GM12878 (cell line): ENCODE measurements around the gene XCR1. TPM values are rescaled to one million over a fixed set of nuclear protein-coding genes. Genes with fewer than 3 reads are reported as not detected.

Source experiments
- ATAC-seq: fragments of 200-7000 bp; cut with Tn5 transposase; 3 replicates; pipeline ENCODE4 v1.9.1; 2020; ENCODE audit warnings: mild to moderate bottlenecking, moderate library complexity
- BruUV-seq: library from RNA; stranded (reverse); fragments of 400-500 nt; replicated peaks from 2 replicates; lab custom pipeline; 2021; lab: Mats Ljungman, UMichigan
- CTCF ChIA-PET: fragments of 300-600 bp; sonication (Branson Sonifier 250); formaldehyde crosslinking; extraction: SDS; loops from one replicate; lab custom pipeline; 2021; ENCODE audit warnings: inconsistent platforms; lab: Yijun Ruan, JAX
- POLR2A ChIA-PET: fragments of 350-600 bp; formaldehyde crosslinking; extraction: SDS; loops from one replicate; lab custom pipeline; 2021; ENCODE audit warnings: inconsistent platforms; lab: Charles Lee
- RAD21 ChIA-PET: fragments of 300-600 bp; sonication (Branson Sonifier 250); formaldehyde crosslinking; loops from one replicate; lab custom pipeline; 2023; ENCODE audit warnings: antibody characterized with exemption; ENCODE audit not compliant: unreplicated experiment; lab: Charles Lee
- SMC1A ChIA-PET: fragments of 300-600 bp; sonication (Branson Sonifier 250); formaldehyde crosslinking; loops from one replicate; lab custom pipeline; 2023; ENCODE audit not compliant: unreplicated experiment, uncharacterized antibody; lab: Charles Lee
- DNase-seq: peaks from one replicate; pipeline ENCODE4 v3.0.0-alpha.2; 2011; ENCODE audit warnings: low read depth, low spot score
- FAIRE-seq: peaks from 3 replicates; lab custom pipeline; 2011; peaks lifted over from hg19 to GRCh38; lab: Jason Lieb, UNC
- H2AFZ ChIP-seq: 2 replicates; pipeline ENCODE4 v1.6.0; 2011; ENCODE audit warnings: low read depth, low read length, control low read depth; ENCODE audit not compliant: control insufficient read depth
- H3K27ac ChIP-seq: 2 replicates; pipeline ENCODE4 v1.5.1; 2011; ENCODE audit warnings: control low read depth; ENCODE audit not compliant: control insufficient read depth, insufficient read depth
- H3K27me3 ChIP-seq, 2 experiments: replicated peaks in 1 of 2; 2 replicates each; pipeline versions ENCODE4 v1.6.0 to v1.6.1; 2011; ENCODE audit warnings: low read length in 1 of 2; ENCODE audit not compliant: control insufficient read depth in 2 of 2, insufficient read depth in 2 of 2
- H3K36me3 ChIP-seq, 2 experiments: 2 replicates each; pipeline ENCODE4 v1.5.1; 2011; ENCODE audit warnings: low read length in 1 of 2; ENCODE audit not compliant: control insufficient read depth in 2 of 2, insufficient read depth in 2 of 2
- H3K4me1 ChIP-seq: 2 replicates; pipeline ENCODE4 v1.6.1; 2011; ENCODE audit warnings: mild to moderate bottlenecking, low read length, moderate library complexity, mixed read lengths; ENCODE audit not compliant: control insufficient read depth, insufficient read depth
- H3K4me2 ChIP-seq: 2 replicates; pipeline ENCODE4 v1.6.0; 2011; ENCODE audit warnings: control low read depth; ENCODE audit not compliant: control insufficient read depth, insufficient read depth
- H3K4me3 ChIP-seq: fragments of 200-600 bp; sonication (generic); 2 replicates; pipeline ENCODE4 v1.5.1; 2016
- H3K79me2 ChIP-seq: 2 replicates; pipeline ENCODE4 v1.6.0; 2011; ENCODE audit warnings: low read length; ENCODE audit not compliant: control insufficient read depth, insufficient read depth
- H3K9ac ChIP-seq: 2 replicates; pipeline ENCODE4 v1.8.0; 2011; ENCODE audit warnings: low read length, control low read depth, mixed read lengths; ENCODE audit not compliant: control insufficient read depth, insufficient read depth
- H3K9me3 ChIP-seq: replicated peaks from 3 replicates; pipeline ENCODE4 v1.5.1; 2011; ENCODE audit warnings: mild to moderate bottlenecking, low read length; ENCODE audit not compliant: control insufficient read depth, insufficient read depth
- H4K20me1 ChIP-seq: 2 replicates; pipeline ENCODE4 v1.6.0; 2011; ENCODE audit not compliant: control insufficient read depth, insufficient read depth
- CBX3 ChIP-seq: fragments of 200-600 bp; sonication (generic); IDR thresholded peaks from 2 replicates; pipeline ENCODE4 v1.6.1; 2016; ENCODE audit warnings: low read depth, borderline replicate concordance
- CREM ChIP-seq: IDR thresholded peaks from 2 replicates; pipeline ENCODE4 v1.6.1; 2014; ENCODE audit warnings: antibody characterized with exemption, low read depth
- DPF2 ChIP-seq: fragments of 450-650 bp; IDR thresholded peaks from 2 replicates; pipeline ENCODE4 v1.6.1; 2017; ENCODE audit warnings: mild to moderate bottlenecking
- FOXK2 ChIP-seq: fragments of 450-650 bp; IDR thresholded peaks from 2 replicates; pipeline ENCODE4 v1.6.1; 2017; ENCODE audit warnings: mild to moderate bottlenecking, moderate library complexity
- IKZF2 ChIP-seq, 2 experiments: fragments of 450-650 bp; IDR thresholded peaks; 2 replicates each; pipeline ENCODE4 v1.6.1; 2017; ENCODE audit warnings: mild to moderate bottlenecking in 2 of 2, moderate library complexity in 2 of 2
- NFIC ChIP-seq: IDR thresholded peaks from 2 replicates; pipeline ENCODE4 v1.6.1; 2012; ENCODE audit warnings: low read depth, mild to moderate bottlenecking, inconsistent platforms, low read length, moderate library complexity
- POLR2AphosphoS5 ChIP-seq: IDR thresholded peaks from 2 replicates; pipeline ENCODE4 v1.6.1; 2011; ENCODE audit warnings: mild to moderate bottlenecking, low read length, inconsistent platforms
- RAD21 ChIP-seq: IDR thresholded peaks from 2 replicates; pipeline ENCODE4 v1.6.1; 2011; ENCODE audit warnings: mild to moderate bottlenecking, low read depth, low read length, moderate library complexity; ENCODE audit not compliant: insufficient read depth
- RCOR1 ChIP-seq: conservative IDR thresholded peaks from 2 replicates; pipeline ENCODE4 v1.6.1; 2012; ENCODE audit warnings: low read depth, low read length, improper control_type of control experiment
- RELA ChIP-seq: fragments of 450-650 bp; IDR thresholded peaks from 2 replicates; pipeline ENCODE4 v1.8.0; 2014; ENCODE audit warnings: borderline replicate concordance; ENCODE audit not compliant: partially characterized antibody
- SUZ12 ChIP-seq: fragments of 200-600 bp; sonication (generic); IDR thresholded peaks from one replicate; pipeline ENCODE4 v1.6.1; 2018; ENCODE audit warnings: antibody characterized with exemption, mild to moderate bottlenecking; ENCODE audit not compliant: unreplicated experiment
- TCF7 ChIP-seq: IDR thresholded peaks from 2 replicates; pipeline ENCODE4 v1.6.1; 2014; ENCODE audit warnings: antibody characterized with exemption, borderline replicate concordance
- WRNIP1 ChIP-seq: IDR thresholded peaks from 2 replicates; pipeline ENCODE4 v1.6.1; 2011; ENCODE audit warnings: low read depth, low read length, improper control_type of control experiment, borderline replicate concordance
- ZNF24 ChIP-seq: fragments of 450-650 bp; IDR thresholded peaks from 2 replicates; pipeline ENCODE4 v1.6.1; 2017; ENCODE audit warnings: antibody characterized with exemption, mild to moderate bottlenecking
- ZNF384 ChIP-seq: IDR thresholded peaks from 2 replicates; pipeline ENCODE4 v1.6.1; 2012; ENCODE audit warnings: low read depth, mild to moderate bottlenecking, low read length, improper control_type of control experiment, borderline replicate concordance
- ZNF622 ChIP-seq: fragments of 450-650 bp; IDR thresholded peaks from 2 replicates; pipeline ENCODE4 v1.6.1; 2017; ENCODE audit warnings: mild to moderate bottlenecking, inconsistent platforms
- WGBS: methylation state at CpG from one replicate; pipeline ENCODE4 v1.1.6; 2016; ENCODE audit warnings: low lambda C conversion rate; ENCODE audit not compliant: insufficient replicate concordance, insufficient coverage; ENCODE audit errors: missing lambda C conversion rate; 5-methylcytosine and 5-hydroxymethylcytosine counted together
- in situ Hi-C: fragments of 300-500 bp; cut with MboI; formaldehyde crosslinking; loops from 9 replicates; pipeline ENCODE4 v1.14.3; 2018; ENCODE audit warnings: mixed read lengths
- intact Hi-C: fragments of 100-400 bp; cut with micrococcal nuclease; formaldehyde crosslinking; loops from one replicate; pipeline ENCODE4 v1.14.2; 2022; ENCODE audit not compliant: unreplicated experiment
- polyA plus RNA-seq, 11 experiments: library from polyadenylated mRNA; depleted of rRNA in 4 of 11; unstranded in 6 of 11; stranded (reverse) in 5 of 11; fragments of >200 nt; fragmentation: Nextera tagmentation in 4 of 11; fragmentation: Illumina TruSeq in 1 of 11; extraction: Ambion mirVana in 4 of 11; extraction: Trizol in 1 of 11; gene quantifications; 1 replicate in 1 of 11; 2 replicates in 10 of 11; pipeline versions ENCODE4 v1.2.1 to v1.2.3, GENCODE V29; 2011 to 2016; ENCODE audit warnings: inconsistent platforms in 2 of 11, missing spikeins in 2 of 11, low read depth in 1 of 11
- total RNA-seq, 4 experiments: library from RNA; depleted of rRNA in 3 of 4; stranded (reverse); fragments of >200 nt in 3 of 4; fragmentation: Illumina TruSeq in 1 of 4; extraction: Trizol in 1 of 4; gene quantifications; 2 replicates each; pipeline versions ENCODE4 v1.2.1 to v1.2.3, GENCODE V29; 2013 to 2021
- TF ChIP-seq, protein P1 (sequence below): fragments of 450-650 bp; IDR thresholded peaks from 2 replicates; pipeline ENCODE4 v1.6.1; 2016; ENCODE audit warnings: mild to moderate bottlenecking
- TF ChIP-seq, protein P2 (sequence below): fragments of 150-350 bp; IDR thresholded peaks from 2 replicates; pipeline ENCODE4 v1.6.1; 2014; ENCODE audit warnings: mild to moderate bottlenecking, low read depth, low read length
- TF ChIP-seq, protein P3 (sequence below): IDR thresholded peaks from 2 replicates; pipeline ENCODE4 v1.6.1; 2012; ENCODE audit warnings: low read depth, low read length, improper control_type of control experiment

The XCR1 gene
- total and polyA plus RNA-seq, 10 of the 15 experiments (the other 5 are each of a cell fraction or from before 2014, with no cell fraction given): 0.02 to 0.29 (median 0.13) TPM; not detected in 2

DNA sequence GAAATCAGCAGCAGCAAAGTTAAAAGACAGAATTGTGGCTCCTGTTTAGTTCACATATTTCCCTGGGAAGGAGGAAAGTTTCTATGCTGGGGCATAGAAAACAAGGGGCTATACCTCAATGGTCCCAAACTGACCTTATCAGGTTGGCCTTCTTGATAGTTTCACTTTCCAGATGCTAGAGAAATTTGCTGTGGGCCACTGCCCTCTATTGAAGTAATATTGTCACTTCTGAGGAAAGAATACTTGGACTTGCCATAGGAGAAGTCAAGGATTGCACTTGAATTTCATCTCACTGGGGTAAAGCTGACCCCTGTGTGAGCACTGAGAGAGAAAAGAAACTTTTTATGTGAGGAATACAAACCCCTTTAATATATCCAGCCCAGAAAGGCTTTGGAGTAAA is 49.3 kb upstream of the XCR1 start (continued):
- TF ChIP-seq, protein P1, sequence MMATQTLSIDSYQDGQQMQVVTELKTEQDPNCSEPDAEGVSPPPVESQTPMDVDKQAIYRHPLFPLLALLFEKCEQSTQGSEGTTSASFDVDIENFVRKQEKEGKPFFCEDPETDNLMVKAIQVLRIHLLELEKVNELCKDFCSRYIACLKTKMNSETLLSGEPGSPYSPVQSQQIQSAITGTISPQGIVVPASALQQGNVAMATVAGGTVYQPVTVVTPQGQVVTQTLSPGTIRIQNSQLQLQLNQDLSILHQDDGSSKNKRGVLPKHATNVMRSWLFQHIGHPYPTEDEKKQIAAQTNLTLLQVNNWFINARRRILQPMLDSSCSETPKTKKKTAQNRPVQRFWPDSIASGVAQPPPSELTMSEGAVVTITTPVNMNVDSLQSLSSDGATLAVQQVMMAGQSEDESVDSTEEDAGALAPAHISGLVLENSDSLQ: no peak
- no peak for TF ChIP-seq CREM
- TF ChIP-seq RELA: no peak
- TF ChIP-seq, all 136 proteins: peak for 5

DNA sequence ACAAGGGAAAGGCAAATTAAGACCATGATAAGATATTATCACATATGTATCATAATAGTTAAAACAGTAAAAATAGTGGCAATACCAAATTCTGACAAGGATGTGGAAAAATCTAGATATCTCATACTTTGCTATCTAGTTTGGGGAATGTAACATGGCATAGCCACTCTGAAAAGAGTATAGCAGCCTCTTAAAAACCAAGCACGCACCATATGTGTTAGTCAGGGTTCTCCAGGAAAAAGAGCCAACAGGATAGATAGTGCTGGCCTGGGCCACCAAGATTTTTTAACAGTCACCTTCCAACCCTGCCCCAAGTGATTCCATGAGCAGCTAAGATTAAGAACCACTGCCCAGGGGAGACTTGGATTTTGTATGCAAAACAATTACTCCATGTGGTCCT is 48.5 kb upstream of the XCR1 start:
- ChIA-PET CTCF (interaction anchor here (0.6 to 21.9 kb wide), 35 partner anchors 9 to 585 kb away, joined by 3 to 714 read pairs (median 12); partner anchors contain the start of genes CCR1, CCR5, CXCR6 and FYCO1), SMC1A (interaction anchor here (0.6 to 23.6 kb wide), 27 partner anchors 8 to 405 kb away, joined by 3 to 581 read pairs (median 15); partner anchors contain the start of genes CCR1, CCR5, CXCR6 and FYCO1), RAD21 (interaction anchor here (0.7 to 7.2 kb wide), 32 partner anchors 9 to 1034 kb away, joined by 3 to 213 read pairs (median 6); partner anchors contain the start of genes CCR1, CCR5, CXCR6 and FYCO1), POLR2A (interaction anchor here (0.6 to 5.4 kb wide), 7 partner anchors 11 to 321 kb away, joined by 3 to 29 read pairs (median 3); no protein-coding TSS in a partner anchor)
- Histone ChIP-seq H3K27me3 (0 out of 4 replicates have a peak, but pooled peaks cover 0 to 2% of the 10 kb centered on the region in 2 experiments), H3K9ac (no peak overlapping the region), H3K4me3 (no peak overlapping the region), H3K36me3 (no peaks in the 10 kb centered on the region), H3K4me2 (no peak overlapping the region), H4K20me1 (no peaks in the 10 kb centered on the region), H3K4me1 (peaks cover under 1% of the 10 kb centered on the region; the same call in 1 of the 2 replicates), H3K79me2 (no peaks in the 10 kb centered on the region), H2AFZ (no peak overlapping the region), H3K9me3 (no peaks in the 10 kb centered on the region; the same call in none of the 3 replicates), H3K27ac (no peak overlapping the region)
- WGBS: 95% methylated on average over 1 of the region's 1 CpG
- DNase-seq (no peak), ATAC-seq (no peak), FAIRE-seq (no peak)
- intact Hi-C loops (no loop called here), in situ Hi-C loops (loop anchor here (5.0 to 10.0 kb wide), 2 partner anchors 134 to 561 kb away; partner anchors contain the start of gene CXCR6)
- TF ChIP-seq, protein P2, sequence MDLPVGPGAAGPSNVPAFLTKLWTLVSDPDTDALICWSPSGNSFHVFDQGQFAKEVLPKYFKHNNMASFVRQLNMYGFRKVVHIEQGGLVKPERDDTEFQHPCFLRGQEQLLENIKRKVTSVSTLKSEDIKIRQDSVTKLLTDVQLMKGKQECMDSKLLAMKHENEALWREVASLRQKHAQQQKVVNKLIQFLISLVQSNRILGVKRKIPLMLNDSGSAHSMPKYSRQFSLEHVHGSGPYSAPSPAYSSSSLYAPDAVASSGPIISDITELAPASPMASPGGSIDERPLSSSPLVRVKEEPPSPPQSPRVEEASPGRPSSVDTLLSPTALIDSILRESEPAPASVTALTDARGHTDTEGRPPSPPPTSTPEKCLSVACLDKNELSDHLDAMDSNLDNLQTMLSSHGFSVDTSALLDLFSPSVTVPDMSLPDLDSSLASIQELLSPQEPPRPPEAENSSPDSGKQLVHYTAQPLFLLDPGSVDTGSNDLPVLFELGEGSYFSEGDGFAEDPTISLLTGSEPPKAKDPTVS: no peak
- TF ChIP-seq RAD21 (no peak), ZNF384 (no peak), SUZ12 (no peak), ZNF24 (no peak), CBX3 (no peak), TCF7 (no peak), POLR2AphosphoS5 (no peak), FOXK2 (no peak), RCOR1 (no peak), IKZF2 (IDR thresholded peaks at IDR 0.05) (no peak), ZNF622 (no peak), WRNIP1 (no peak), DPF2 (no peak), NFIC (no peak)
- TF ChIP-seq, protein P3, sequence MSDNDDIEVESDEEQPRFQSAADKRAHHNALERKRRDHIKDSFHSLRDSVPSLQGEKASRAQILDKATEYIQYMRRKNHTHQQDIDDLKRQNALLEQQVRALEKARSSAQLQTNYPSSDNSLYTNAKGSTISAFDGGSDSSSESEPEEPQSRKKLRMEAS: no peak
- no TSS peak for BruUV-seq
